Heart right ventricle (tissue), 16 donors: ENCODE results near the gene ATP1B2. TPM values are rescaled to one million over a fixed set of nuclear protein-coding genes. Genes with fewer than 3 reads are reported as not detected.

Experiments
- ATAC-seq, 8 donors: fragments of 200-7000 bp; cut with Tn5 transposase; one replicate each; pipeline ENCODE4 v1.9.1; 2020; ENCODE audit warnings: mild to moderate bottlenecking in 8 of 8, moderate library complexity in 8 of 8, moderate number of reproducible peaks in 1 of 8
- DNase-seq, 2 donors: peaks; one replicate each; pipeline ENCODE4 v3.0.0-alpha.2; 2020
- H3K27ac ChIP-seq, 10 donors: fragments of 200-600 bp; sonication (generic) in 2 of 10; one replicate each; pipeline versions ENCODE4 v1.5.0 to v1.8.0; 2020 to 2022; ENCODE audit warnings: mild to moderate bottlenecking in 3 of 10
- H3K27me3 ChIP-seq, 7 donors: fragments of 200-600 bp; one replicate each; pipeline ENCODE4 v1.8.0; 2021 to 2022; ENCODE audit warnings: mild to moderate bottlenecking in 2 of 7
- H3K36me3 ChIP-seq, 9 donors: fragments of 200-600 bp; sonication (generic) in 1 of 9; one replicate each; pipeline versions ENCODE4 v1.5.0 to v1.8.0; 2020 to 2022; ENCODE audit warnings: mild to moderate bottlenecking in 2 of 9
- H3K4me1 ChIP-seq, 9 donors: fragments of 200-600 bp; sonication (generic) in 1 of 9; one replicate each; pipeline versions ENCODE4 v1.5.0 to v1.8.0; 2020 to 2022; ENCODE audit warnings: mild to moderate bottlenecking in 4 of 9
- H3K4me3 ChIP-seq, 10 donors: fragments of 200-600 bp; sonication (generic) in 2 of 10; one replicate each; pipeline versions ENCODE4 v1.5.0 to v1.8.0; 2020 to 2022; ENCODE audit warnings: mild to moderate bottlenecking in 7 of 10, moderate library complexity in 2 of 10
- H3K9me3 ChIP-seq, 11 donors: fragments of 200-600 bp in 10 of 11; sonication (generic) in 2 of 11; one replicate each; pipeline versions ENCODE4 v1.5.0 to v1.8.0; 2013 to 2022; ENCODE audit warnings: mild to moderate bottlenecking in 2 of 11, control low read depth in 1 of 11, moderate library complexity in 1 of 11
- WGBS, 2 donors: extraction: QIAGEN DNeasy Blood & Tissue Kit; methylation state at CpG; one replicate each; pipeline ENCODE4 v1.1.7; 2013; ENCODE audit warnings: inconsistent platforms in 1 of 2; 5-methylcytosine and 5-hydroxymethylcytosine counted together
- intact Hi-C, 10 donors: fragments of 100-400 bp; cut with DNase I; formaldehyde crosslinking; loops; one replicate each; pipeline versions ENCODE4 v1.11.1 to v1.14.2; 2022
- long read RNA-seq, 3 donors: library from polyadenylated mRNA; unstranded; transcript quantifications; one replicate each; pipeline ENCODE4 v2.0.0, GENCODE V29; 2020 to 2021
- polyA plus RNA-seq, 2 donors: library from polyadenylated mRNA; stranded (reverse); fragments of 200-250 nt; gene quantifications; one replicate each; pipeline ENCODE4 v1.2.3, GENCODE V29; 2013
- total RNA-seq, 10 donors: library from RNA; stranded (reverse); fragmentation: NEBNext Ultra II Directional in 3 of 10; extraction: Animal tissue kit (Norgen Biotek cat#: 25700) in 3 of 10; gene quantifications; one replicate each; pipeline versions ENCODE4 v1.2.1 to v1.2.4, GENCODE V29; 2021 to 2023
- TF ChIP-seq, protein P1 (sequence below), 9 donors: fragments of 200-600 bp; sonication (generic) in 2 of 9; IDR thresholded peaks; one replicate each; pipeline versions ENCODE4 v1.5.0 to v1.8.0; 2021 to 2022; ENCODE audit warnings: antibody characterized with exemption in 9 of 9, mild to moderate bottlenecking in 5 of 9, moderate library complexity in 1 of 9
- donor health status: Arrhythmogenic right ventricular cardiomyopathy.
- donor health status: ischemic (EF 13 %, LVEDD 7.1; RV severe dilation, severe dysfunction).
- donor health status: healthy with polysubstance abuse.
- donor health status: DM: no; HTN: yes; CAD: no.
- donor health status: DM: no; HTN: no; CAD: no.
- donor health status: ischemic (EF 25% LVEDD 6.9; RV normal size, moderate dysfunction).
- donor health status: ischemic (EF 25% LVEDD 5.7; RV mildly dilated, moderate dysfunction).
- donor health status: healthy.
- donor health status: DM: yes; HTN: yes; CAD: no.
- donor health status: Ischemic cardiomyopathy.
- donor health status: ischemic (EF 35%, LVEDD 5.7; RV mildly dilated, moderate dysfunction).
- donor health status: nonischemic (EF 11% LVEDD 7.7; RV severe dilation, severe dysfunction).
- donor health status: DM: yes; HTN: yes; CAD: no.
- donor health status: PGD.
- donor health status: ischemic (EF 29% LVEDD 5.4; RV normal size, mild dysfunction).
- donor health status: nonischemic (EF 23%, LVEDD 6.1; RV moderate dilation, normal function).

The ATP1B2 gene, protein sequence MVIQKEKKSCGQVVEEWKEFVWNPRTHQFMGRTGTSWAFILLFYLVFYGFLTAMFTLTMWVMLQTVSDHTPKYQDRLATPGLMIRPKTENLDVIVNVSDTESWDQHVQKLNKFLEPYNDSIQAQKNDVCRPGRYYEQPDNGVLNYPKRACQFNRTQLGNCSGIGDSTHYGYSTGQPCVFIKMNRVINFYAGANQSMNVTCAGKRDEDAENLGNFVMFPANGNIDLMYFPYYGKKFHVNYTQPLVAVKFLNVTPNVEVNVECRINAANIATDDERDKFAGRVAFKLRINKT
- total RNA-seq (1 to 10 TPM; 1.4 to 6.5 (median 3.9) TPM), polyA plus RNA-seq (1 to 10 TPM in 1 of 2 donors, under 1 TPM in 1; 0.91 to 6.2 TPM)
- long read RNA-seq, donor 1, partial matches to known transcripts, result 0 of 3 reads
- long read RNA-seq, donor 1, other reads (novel, unspliced or antisense), result 3 of 3 reads
- long read RNA-seq, donor 2, partial matches to known transcripts, result 1 of 5 reads
- long read RNA-seq, donor 2, other reads (novel, unspliced or antisense), result 1 of 5 reads
- long read RNA-seq, donor 3, result 0 reads

DNA sequence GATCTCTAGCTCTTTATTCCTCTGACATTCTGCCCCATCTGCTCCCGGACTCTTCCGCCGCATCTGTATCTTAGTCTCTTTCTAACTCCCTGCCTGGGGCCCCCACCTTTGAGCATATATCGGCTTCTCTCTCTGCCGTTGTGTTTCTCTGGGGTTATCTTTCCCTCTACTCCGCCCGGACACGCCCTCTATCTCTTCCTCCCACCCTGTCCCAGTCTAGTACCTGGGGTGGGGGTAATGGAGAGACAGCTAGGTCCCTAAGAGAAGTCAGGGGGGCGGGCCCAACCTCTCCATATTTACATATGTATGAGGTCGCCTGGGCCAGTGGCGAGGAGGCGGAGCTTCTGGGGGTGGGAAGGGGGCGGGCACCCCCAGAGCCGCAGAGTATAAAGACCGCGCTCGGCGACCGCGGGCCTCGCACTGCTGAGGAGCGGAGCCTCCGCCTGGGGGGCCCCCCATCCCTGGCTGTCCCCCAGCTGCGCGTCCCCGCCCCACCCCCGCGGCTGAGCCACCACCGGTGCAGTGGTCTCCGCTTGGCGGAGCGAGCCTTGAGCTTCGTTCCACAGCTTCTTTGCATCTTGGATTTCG is at the start of gene ATP1B2:
TSS of gene ATP1B2 (plus strand) at position 418 of the 588 bp plus-strand sequence. CDS start 593 bp downstream, outside the sequence.
- ATAC-seq (peak; percentile 72 to 90 (median 84)), DNase-seq (peak; percentile 68 to 76)
- 1 to 2% methylated on average over 28 to 34 of the region's 34 CpGs for WGBS, 2 donors
- H3K36me3 ChIP-seq, result peaks cover 0 to 2% (median 0%) of the 10 kb centered on the region in 9 donors
- H3K27ac ChIP-seq, result peak within 1 kb of the TSS; percentile 47 to 78 (median 62)
- no peaks in the 10 kb centered on the region for H3K9me3 ChIP-seq
- intact Hi-C loops, result loop anchor here in 1 of 10 donors (5.0 kb wide), 1 partner anchor 37 kb away; the partner anchor contains the start of genes TP53 and WRAP53
- peaks cover 6 to 23% (median 19%) of the 10 kb centered on the region in 9 donors for H3K4me1 ChIP-seq
- H3K4me3 ChIP-seq, result peak within 1 kb of the TSS; percentile 8 to 66 (median 58)
- TF ChIP-seq, protein P1, sequence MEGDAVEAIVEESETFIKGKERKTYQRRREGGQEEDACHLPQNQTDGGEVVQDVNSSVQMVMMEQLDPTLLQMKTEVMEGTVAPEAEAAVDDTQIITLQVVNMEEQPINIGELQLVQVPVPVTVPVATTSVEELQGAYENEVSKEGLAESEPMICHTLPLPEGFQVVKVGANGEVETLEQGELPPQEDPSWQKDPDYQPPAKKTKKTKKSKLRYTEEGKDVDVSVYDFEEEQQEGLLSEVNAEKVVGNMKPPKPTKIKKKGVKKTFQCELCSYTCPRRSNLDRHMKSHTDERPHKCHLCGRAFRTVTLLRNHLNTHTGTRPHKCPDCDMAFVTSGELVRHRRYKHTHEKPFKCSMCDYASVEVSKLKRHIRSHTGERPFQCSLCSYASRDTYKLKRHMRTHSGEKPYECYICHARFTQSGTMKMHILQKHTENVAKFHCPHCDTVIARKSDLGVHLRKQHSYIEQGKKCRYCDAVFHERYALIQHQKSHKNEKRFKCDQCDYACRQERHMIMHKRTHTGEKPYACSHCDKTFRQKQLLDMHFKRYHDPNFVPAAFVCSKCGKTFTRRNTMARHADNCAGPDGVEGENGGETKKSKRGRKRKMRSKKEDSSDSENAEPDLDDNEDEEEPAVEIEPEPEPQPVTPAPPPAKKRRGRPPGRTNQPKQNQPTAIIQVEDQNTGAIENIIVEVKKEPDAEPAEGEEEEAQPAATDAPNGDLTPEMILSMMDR (IDR thresholded peaks at IDR 0.05), result no peak
- peaks cover 5 to 50% (median 37%) of the 10 kb centered on the region in 7 donors for H3K27me3 ChIP-seq

DNA sequence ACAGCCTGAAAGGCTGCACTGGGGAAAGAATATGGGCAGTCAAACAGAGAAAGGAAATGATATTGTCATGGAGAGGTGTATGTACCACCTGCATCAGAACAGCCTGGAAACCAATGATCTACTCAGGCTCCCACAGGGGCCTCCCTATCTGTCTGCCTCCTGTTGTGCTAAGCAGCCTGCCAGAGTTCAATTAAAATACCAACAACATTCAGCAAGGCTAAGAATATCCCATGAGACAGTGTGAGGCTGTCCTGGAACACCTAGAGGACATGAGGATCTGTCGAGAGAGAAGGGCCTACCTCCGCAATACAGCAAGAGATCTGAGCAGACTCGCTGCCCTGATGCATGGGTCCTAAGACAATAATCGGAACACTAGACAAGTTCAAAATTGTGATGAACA is 44.4 kb upstream of the ATP1B2 start:
- Histone ChIP-seq H3K4me1 (peaks cover 3 to 49% (median 18%) of the 10 kb centered on the region in 9 donors), H3K27ac (peak overlapping the region; percentile 52 to 91 (median 77)), H3K27me3 (no peaks in the 10 kb centered on the region), H3K4me3 (no peak overlapping the region), H3K36me3 (peaks cover 0 to 81% (median 39%) of the 10 kb centered on the region in 9 donors), H3K9me3 (no peaks in the 10 kb centered on the region)
- DNase-seq, result peak in 1 of 2 donors; percentile 44
- ATAC-seq, result peak; percentile 86 to 98 (median 94)
- TF ChIP-seq, protein P1 (IDR thresholded peaks at IDR 0.05), result no peak
- intact Hi-C loops, result no loop called here
- 50 to 69% methylated on average over 4 of the region's 4 CpGs for WGBS, 2 donors

DNA sequence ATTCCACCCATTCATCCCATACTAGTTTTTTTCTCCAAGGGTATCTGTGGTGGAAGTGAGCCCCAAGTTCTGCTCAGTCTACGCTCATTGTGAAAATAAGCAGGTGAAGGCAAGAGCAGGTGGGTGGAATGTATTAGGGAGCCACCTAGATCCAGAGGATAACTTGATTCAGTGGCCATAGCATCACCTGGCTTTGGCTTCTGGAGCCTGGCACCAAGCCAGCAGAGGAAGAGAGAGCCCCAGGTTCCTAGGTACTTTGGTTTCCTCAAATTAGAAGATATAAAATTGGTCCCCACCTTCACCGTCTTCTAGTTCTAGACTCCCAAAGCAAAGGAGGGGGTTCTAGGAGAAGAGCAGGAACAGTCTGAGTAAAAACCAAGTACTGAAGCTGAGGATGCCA is 40.1 kb upstream of the ATP1B2 start:
- intact Hi-C loops, result loop anchor here in 1 of 10 donors (5.0 kb wide), 1 partner anchor 77 kb away; the partner anchor contains the start of genes TP53 and WRAP53
- H3K4me3 ChIP-seq, result no peak overlapping the region
- H3K9me3 ChIP-seq, result no peaks in the 10 kb centered on the region
- no peak for DNase-seq
- TF ChIP-seq, protein P1 (IDR thresholded peaks at IDR 0.05), result no peak
- no peak overlapping the region for H3K27ac ChIP-seq
- H3K27me3 ChIP-seq, result no peaks in the 10 kb centered on the region
- 98 to 99% methylated on average over 2 of the region's 2 CpGs for WGBS, 2 donors
- ATAC-seq, result no peak
- peaks cover 5 to 72% (median 49%) of the 10 kb centered on the region in 9 donors for H3K4me1 ChIP-seq
- peaks cover 0 to 41% (median 5%) of the 10 kb centered on the region in 9 donors for H3K36me3 ChIP-seq
